Endothelial cell of umbilical vein (primary cell): ENCODE data around the gene ATXN7. TPM values are rescaled to one million over a fixed set of nuclear protein-coding genes. Genes with fewer than 3 reads are reported as not detected.

Experiments used
- BruUV-seq: library from RNA; stranded (reverse); fragments of 400-500 nt; replicated peaks from 2 replicates; lab custom pipeline; 2021; lab: Mats Ljungman, UMichigan
- CTCF ChIA-PET: fragments of 300-600, 350-600 bp; sonication (Branson Sonifier 250); formaldehyde crosslinking; loops from one replicate; lab custom pipeline; 2021; ENCODE audit warnings: antibody characterized with exemption, inconsistent platforms; lab: Charles Lee
- POLR2A ChIA-PET: fragments of 300-600, 350-600 bp; sonication (Branson Sonifier 250); formaldehyde crosslinking; loops from one replicate; lab custom pipeline; 2021; ENCODE audit warnings: antibody characterized with exemption, inconsistent platforms; lab: Charles Lee
- DNase-seq: peaks from one replicate; pipeline ENCODE4 v3.0.0-alpha.2; 2011; ENCODE audit warnings: low read depth, low spot score
- FAIRE-seq: peaks from 2 replicates; lab custom pipeline; 2011; peaks lifted over from hg19 to GRCh38; lab: Jason Lieb, UNC
- H2AFZ ChIP-seq: 2 replicates; pipeline ENCODE4 v1.6.0; 2012; ENCODE audit warnings: low read depth, low read length, control low read depth, inconsistent platforms
- H3K27ac ChIP-seq: 2 replicates; pipeline ENCODE4 v1.5.1; 2011; ENCODE audit warnings: low read depth, mild to moderate bottlenecking, control low read depth, low read length, moderate library complexity; ENCODE audit not compliant: insufficient read depth
- H3K27me3 ChIP-seq, 2 experiments: 2 replicates each; pipeline versions ENCODE4 v1.6.0 to v1.6.1; 2011; ENCODE audit warnings: low read length in 2 of 2, mixed read lengths in 1 of 2; ENCODE audit not compliant: control insufficient read depth in 2 of 2, insufficient read depth in 2 of 2
- H3K36me3 ChIP-seq, 2 experiments: 2 replicates in 1 of 2; 3 replicates in 1 of 2; pipeline ENCODE4 v1.5.1; 2011; ENCODE audit warnings: low read length in 2 of 2, mild to moderate bottlenecking in 1 of 2, moderate library complexity in 1 of 2; ENCODE audit not compliant: control insufficient read depth in 2 of 2, insufficient read depth in 2 of 2; ENCODE audit errors: extremely low read depth in 1 of 2
- H3K4me1 ChIP-seq: 3 replicates; pipeline ENCODE4 v1.5.1; 2011; ENCODE audit warnings: mild to moderate bottlenecking, low read length; ENCODE audit not compliant: control insufficient read depth, insufficient read depth; ENCODE audit errors: extremely low read depth
- H3K4me2 ChIP-seq: 2 replicates; pipeline ENCODE4 v1.6.1; 2011; ENCODE audit warnings: low read length, control low read depth, mixed read lengths; ENCODE audit not compliant: insufficient read depth
- H3K4me3 ChIP-seq, 3 experiments: fragments of 200-600 bp in 1 of 3; sonication (generic), shearing (Covaris generic) in 1 of 3; replicated peaks in 1 of 3; 2 replicates each; pipeline ENCODE4 v1.5.1; 2011 to 2016; ENCODE audit warnings: control low read depth in 3 of 3, low read length in 3 of 3, mild to moderate bottlenecking in 2 of 3, inconsistent platforms in 1 of 3, low read depth in 1 of 3, moderate library complexity in 1 of 3; ENCODE audit not compliant: insufficient read depth in 1 of 3
- H3K79me2 ChIP-seq: 2 replicates; pipeline ENCODE4 v1.6.0; 2012; ENCODE audit warnings: low read length, inconsistent platforms; ENCODE audit not compliant: control insufficient read depth, insufficient read depth
- H3K9ac ChIP-seq: replicated peaks from 2 replicates; pipeline ENCODE3; 2011; ENCODE audit warnings: low read length, control low read depth; ENCODE audit not compliant: insufficient read depth; ENCODE audit errors: extremely low read depth
- H3K9me1 ChIP-seq: replicated peaks from 3 replicates; pipeline ENCODE4 v1.6.0; 2011; ENCODE audit warnings: mild to moderate bottlenecking, low read length; ENCODE audit not compliant: control insufficient read depth, insufficient read depth; ENCODE audit errors: extremely low read depth
- H3K9me3 ChIP-seq: replicated peaks from 2 replicates; pipeline ENCODE4 v1.5.1; 2012; ENCODE audit warnings: low read length, inconsistent platforms; ENCODE audit not compliant: control insufficient read depth, insufficient read depth
- H4K20me1 ChIP-seq: replicated peaks from 2 replicates; pipeline ENCODE3; 2011; ENCODE audit warnings: mild to moderate bottlenecking, low read length; ENCODE audit not compliant: control insufficient read depth, insufficient read depth; ENCODE audit errors: extremely low read depth
- CTCF ChIP-seq, 2 donors: IDR thresholded peaks; 1 replicate in 1 of 2; 2 replicates in 1 of 2; pipeline ENCODE4 v1.5.1; 2011; ENCODE audit warnings: low read length in 2 of 2, mild to moderate bottlenecking in 2 of 2, moderate library complexity in 2 of 2, control low read depth in 1 of 2, inconsistent platforms in 1 of 2, low read depth in 1 of 2; ENCODE audit not compliant: insufficient read depth in 1 of 2; ENCODE audit errors: extremely low read depth in 1 of 2
- EZH2 ChIP-seq: IDR thresholded peaks from 2 replicates; pipeline ENCODE4 v1.6.1; 2012; ENCODE audit warnings: borderline replicate concordance, low read depth, mild to moderate bottlenecking, moderate library complexity, low read length, inconsistent platforms; ENCODE audit not compliant: severe bottlenecking
- FOS ChIP-seq: IDR thresholded peaks from 2 replicates; pipeline ENCODE4 v1.6.1; 2011; ENCODE audit warnings: mild to moderate bottlenecking, low read length, moderate library complexity, borderline replicate concordance; ENCODE audit not compliant: insufficient read depth
- GATA2 ChIP-seq: IDR thresholded peaks from 2 replicates; pipeline ENCODE4 v1.7.0; 2011; ENCODE audit warnings: low read depth, mild to moderate bottlenecking, moderate library complexity, mixed read lengths, low read length; ENCODE audit not compliant: insufficient read length, insufficient read depth
- JUN ChIP-seq: IDR thresholded peaks from 2 replicates; pipeline ENCODE4 v1.6.1; 2011; ENCODE audit warnings: borderline replicate concordance, low read depth; ENCODE audit not compliant: insufficient read length, insufficient read depth
- MYC ChIP-seq: IDR thresholded peaks from one replicate; pipeline ENCODE4 v1.6.1; 2011; ENCODE audit warnings: mild to moderate bottlenecking, low read depth, low read length
- POLR2A ChIP-seq: IDR thresholded peaks from 2 replicates; pipeline ENCODE4 v1.6.1; 2012; ENCODE audit warnings: low read depth, mild to moderate bottlenecking, control low read depth, low read length
- POLR2AphosphoS5 ChIP-seq: IDR thresholded peaks from 2 replicates; pipeline ENCODE4 v1.6.1; 2012; ENCODE audit warnings: low read depth, mild to moderate bottlenecking, control low read depth, low read length, moderate library complexity; ENCODE audit not compliant: insufficient read depth
- dilution Hi-C: fragments of 300-500 bp; cut with MboI; formaldehyde crosslinking; loops from one replicate; pipeline ENCODE4 v1.15.0; 2019; ENCODE audit warnings: low sequenced_read_pairs; ENCODE audit not compliant: extremely low pct_ligation_motif_present
- intact Hi-C: fragments of 100-400 bp; cut with micrococcal nuclease; formaldehyde crosslinking; loops from one replicate; pipeline ENCODE4 v1.10.0; 2022
- polyA plus RNA-seq, 4 experiments: library from polyadenylated mRNA; depleted of rRNA in 3 of 4; stranded (reverse) in 3 of 4; unstranded in 1 of 4; fragments of >200 nt; gene quantifications; 2 replicates each; pipeline versions ENCODE4 v1.2.1 to v1.2.3, GENCODE V29; 2011 to 2012; ENCODE audit warnings: missing spikeins in 1 of 4
- total RNA-seq: library from RNA; stranded (reverse); gene quantifications from 2 replicates; pipeline ENCODE4 v1.2.3, GENCODE V29; 2021
- TF ChIP-seq, protein P1 (sequence below): IDR thresholded peaks from 2 replicates; pipeline ENCODE4 v1.6.1; 2011; ENCODE audit not compliant: insufficient read depth, insufficient read length

ATXN7 gene
- total and polyA plus RNA-seq, 2 donors (not counting 3 experiments of a cell fraction or from before 2014, with no cell fraction given) = 21.2 to 34.7 TPM

- ChIA-PET CTCF (interaction anchor here (1.2 to 4.2 kb wide), 2 partner anchors 11 to 20 kb away, joined by 4 to 19 read pairs; no protein-coding TSS in a partner anchor), POLR2A (no interaction called here)
- no TSS peak for BruUV-seq
- Histone ChIP-seq H3K79me2 (peaks cover 43% of the 10 kb centered on the region), H3K27me3 (no peaks in the 10 kb centered on the region), H2AFZ (no peak overlapping the region), H3K9ac (no peak overlapping the region), H3K36me3 (no peaks in the 10 kb centered on the region), H3K4me1 (peaks cover 3% of the 10 kb centered on the region), H3K9me1 (no peaks in the 10 kb centered on the region), H4K20me1 (no peaks in the 10 kb centered on the region), H3K9me3 (no peaks in the 10 kb centered on the region), H3K27ac (no peak overlapping the region), H3K4me2 (no peak overlapping the region), H3K4me3 (no peak overlapping the region)
- FAIRE-seq (no peak), DNase-seq (no peak)
- TF ChIP-seq EZH2 = no peak
- intact Hi-C loops = no loop called here
- dilution Hi-C loops = no loop called here
Observed at GRCh38 chr3:63972987-63973386, 109.3 kb downstream of the ATXN7 start.

DNA sequence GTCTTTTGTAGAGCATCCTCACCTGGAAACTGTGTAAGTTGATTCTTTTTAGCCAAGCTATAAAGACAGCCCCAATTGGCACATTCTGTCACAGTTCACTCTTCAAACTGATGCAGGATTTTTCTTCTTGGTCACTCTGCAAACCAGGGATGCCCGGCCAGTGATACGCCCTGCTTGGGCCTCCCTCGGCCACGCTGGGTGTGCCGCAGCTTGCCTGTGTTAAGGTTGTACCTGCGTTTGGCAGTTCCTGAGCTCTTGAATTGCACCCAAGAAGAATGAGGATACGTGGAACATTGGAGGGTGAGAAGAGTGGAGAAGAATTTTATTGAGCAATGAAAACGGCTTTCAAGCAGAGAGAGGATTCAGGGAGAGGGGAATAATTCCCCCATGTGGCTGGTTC, 109.7 kb downstream of the ATXN7 start:
- ChIA-PET POLR2A (no interaction called here), CTCF (interaction anchor here (0.9 to 4.2 kb wide), 3 partner anchors 12 to 20 kb away, joined by 3 to 19 read pairs (median 4); no protein-coding TSS in a partner anchor)
- intact Hi-C loops = no loop called here
- Histone ChIP-seq H3K36me3 (no peaks in the 10 kb centered on the region), H3K4me1 (no peaks in the 10 kb centered on the region), H3K27me3 (no peaks in the 10 kb centered on the region), H3K4me3 (no peak overlapping the region), H3K79me2 (peaks cover 44% of the 10 kb centered on the region), H3K4me2 (no peak overlapping the region), H3K9me1 (no peaks in the 10 kb centered on the region), H3K9ac (no peak overlapping the region), H2AFZ (no peak overlapping the region), H3K9me3 (no peaks in the 10 kb centered on the region), H4K20me1 (no peaks in the 10 kb centered on the region), H3K27ac (no peak overlapping the region)
- no TSS peak for BruUV-seq
- DNase-seq = no peak
- FAIRE-seq = no peak
- TF ChIP-seq FOS (no peak), MYC (no peak), JUN (no peak), GATA2 (no peak), POLR2AphosphoS5 (no peak), POLR2A (no peak), CTCF (IDR thresholded peaks at IDR 0.05; ENCODE audit: extremely low read depth in 1 of 2, insufficient read depth in 1 of 2, low read depth in 1 of 2, low read length in 2 of 2) (no peak), EZH2 (no peak)
- TF ChIP-seq, protein P1, sequence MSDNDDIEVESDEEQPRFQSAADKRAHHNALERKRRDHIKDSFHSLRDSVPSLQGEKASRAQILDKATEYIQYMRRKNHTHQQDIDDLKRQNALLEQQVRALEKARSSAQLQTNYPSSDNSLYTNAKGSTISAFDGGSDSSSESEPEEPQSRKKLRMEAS = no peak
- dilution Hi-C loops = no loop called here
